GM19099 (cell line): ENCODE results near the gene PFN2.

Source experiments
- POLR2A ChIP-seq: IDR thresholded peaks from 3 replicates; pipeline ENCODE4 v1.6.1; 2011; ENCODE audit warnings: low read depth; ENCODE audit not compliant: insufficient read length; ENCODE audit errors: extremely low read depth

Gene PFN2

DNA sequence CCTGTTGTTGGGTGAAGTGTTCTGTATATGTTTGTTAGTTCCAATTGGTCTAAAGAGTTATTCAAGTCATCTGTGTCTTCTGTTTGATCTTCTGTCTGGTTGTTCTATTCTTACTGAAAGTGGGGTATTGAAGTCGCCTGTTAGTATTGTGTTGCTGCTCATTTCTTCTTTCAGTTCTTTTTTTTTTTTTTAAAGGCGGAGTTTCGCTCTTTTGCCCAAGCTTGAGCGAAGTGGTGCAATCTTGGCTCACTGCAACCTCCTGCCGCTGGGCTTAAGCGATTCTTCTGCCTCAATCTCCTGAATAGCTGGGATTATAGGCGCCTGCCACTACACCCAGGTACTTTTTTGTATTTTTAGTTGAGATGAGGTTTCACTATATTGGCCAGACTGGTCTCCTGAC is 23.5 kb downstream of the PFN2 start:
- no peak for TF ChIP-seq POLR2A

DNA sequence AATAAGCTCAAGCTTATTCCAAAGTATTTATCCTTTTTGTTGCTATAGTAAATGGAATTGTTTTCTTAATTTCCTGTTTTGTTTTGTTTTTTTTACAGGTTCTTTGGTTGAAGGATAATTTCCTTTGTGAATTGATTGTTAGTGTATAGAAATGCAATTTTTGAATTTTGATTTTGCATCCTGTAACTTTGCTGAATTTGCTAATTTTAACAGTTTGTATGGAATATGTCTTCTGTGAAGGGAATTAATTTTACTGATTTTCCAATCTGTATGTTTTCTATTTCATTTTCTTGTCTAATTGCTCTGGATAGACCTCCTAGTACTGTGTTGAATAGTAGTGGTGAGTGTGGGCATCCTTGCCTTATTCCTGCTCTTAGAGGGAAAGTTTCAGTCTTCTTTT is 28.3 kb downstream of the PFN2 start:
- no peak for TF ChIP-seq POLR2A

DNA sequence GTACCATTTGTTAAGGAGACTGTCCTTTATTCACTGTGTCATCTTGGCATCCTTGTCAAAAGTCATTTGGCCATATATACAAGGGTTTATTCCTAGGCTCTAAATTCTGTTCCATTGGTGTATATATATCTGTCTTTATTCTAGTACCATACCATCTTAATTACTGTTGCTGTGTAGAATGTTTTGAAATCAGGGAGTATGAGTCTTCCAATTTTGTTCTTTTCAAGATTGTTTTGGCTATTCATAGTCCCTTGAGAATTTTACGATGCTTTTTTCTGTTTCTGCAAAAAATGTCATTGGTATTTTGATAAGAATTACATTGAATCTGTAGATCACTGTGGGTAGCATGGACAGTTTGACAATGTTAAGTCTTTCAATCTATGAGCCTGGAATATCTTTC is 28.7 kb downstream of the PFN2 start:
- no peak for TF ChIP-seq POLR2A

DNA sequence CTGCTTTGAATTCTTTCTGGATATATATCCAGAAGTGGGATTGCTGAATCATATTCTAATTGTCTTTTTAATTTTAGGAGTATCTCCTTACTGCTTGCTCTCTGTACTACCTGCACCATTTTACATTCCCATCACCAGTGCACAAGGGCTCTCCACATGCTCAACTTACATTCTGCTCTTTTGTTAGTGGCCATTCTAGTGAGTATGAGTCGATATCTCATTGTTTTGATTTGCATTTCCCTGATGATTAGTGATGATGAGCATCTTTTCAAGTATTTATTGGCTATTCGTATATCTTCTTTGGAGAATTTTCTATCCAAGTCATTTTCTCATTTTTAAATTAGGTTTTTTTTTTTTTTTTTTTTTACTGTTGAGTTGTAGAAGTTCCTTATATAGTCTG is 29.5 kb downstream of the PFN2 start:
- TF ChIP-seq POLR2A: no peak

DNA sequence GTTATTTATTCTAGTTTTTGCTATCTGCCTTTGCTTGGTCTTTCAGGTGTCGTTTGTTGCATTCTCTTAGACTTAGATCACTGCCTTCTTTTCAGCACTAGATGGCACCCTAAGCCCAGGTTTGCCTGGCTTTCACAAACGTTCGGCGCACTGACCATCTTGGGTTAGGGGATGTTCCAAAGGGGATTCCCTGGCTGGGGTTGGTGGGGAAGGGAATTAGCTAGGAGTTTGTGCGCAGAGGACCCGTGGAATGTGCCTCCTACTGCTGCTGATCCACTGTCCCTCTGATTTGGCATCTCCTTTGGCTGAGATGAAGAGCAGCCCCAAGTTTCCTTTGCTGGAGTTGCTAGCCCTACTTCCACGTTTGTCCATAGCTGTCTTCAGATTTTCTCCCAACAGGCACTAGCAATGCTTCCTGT is 33.9 kb downstream of the PFN2 start:
- no peak for TF ChIP-seq POLR2A

DNA sequence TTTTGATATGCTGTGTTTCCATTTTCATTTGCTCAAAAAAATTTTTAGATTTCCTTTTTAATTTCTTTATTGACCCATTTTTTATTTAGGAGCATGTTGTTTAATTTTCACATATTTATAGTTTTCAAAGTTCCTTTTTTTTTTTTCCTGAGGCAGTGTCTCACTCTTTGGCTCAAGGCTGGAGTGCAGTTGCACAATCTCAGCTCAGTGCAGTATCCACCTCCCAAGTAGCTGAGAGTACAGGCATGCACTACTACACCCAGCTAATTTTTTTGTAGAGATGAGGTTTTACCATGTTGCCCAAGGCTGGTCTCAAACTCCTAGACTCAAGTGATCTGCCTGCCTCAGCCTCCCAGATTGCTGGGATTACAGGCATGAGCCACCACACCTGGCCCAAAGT is 36.2 kb downstream of the PFN2 start:
- no peak for TF ChIP-seq POLR2A

DNA sequence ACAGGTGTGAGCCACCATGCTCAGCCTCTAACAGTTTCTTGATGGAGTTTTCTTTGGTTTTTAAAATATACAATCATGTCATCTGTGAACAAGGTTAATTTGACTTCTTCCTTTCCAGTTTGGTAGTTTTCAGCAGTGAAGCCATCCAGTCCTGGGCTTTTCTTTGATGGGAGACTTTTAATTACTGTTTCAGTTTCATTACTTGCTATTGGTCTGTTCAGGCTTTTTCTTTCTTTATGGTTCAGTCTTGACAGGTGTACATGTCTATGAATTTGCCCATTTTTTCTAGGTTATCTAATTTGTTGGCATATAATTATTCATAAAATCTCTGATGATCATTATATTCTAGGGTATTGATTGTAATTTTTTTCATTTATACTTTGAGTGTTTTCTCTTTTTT is 36.8 kb downstream of the PFN2 start:
- no peak for TF ChIP-seq POLR2A

DNA sequence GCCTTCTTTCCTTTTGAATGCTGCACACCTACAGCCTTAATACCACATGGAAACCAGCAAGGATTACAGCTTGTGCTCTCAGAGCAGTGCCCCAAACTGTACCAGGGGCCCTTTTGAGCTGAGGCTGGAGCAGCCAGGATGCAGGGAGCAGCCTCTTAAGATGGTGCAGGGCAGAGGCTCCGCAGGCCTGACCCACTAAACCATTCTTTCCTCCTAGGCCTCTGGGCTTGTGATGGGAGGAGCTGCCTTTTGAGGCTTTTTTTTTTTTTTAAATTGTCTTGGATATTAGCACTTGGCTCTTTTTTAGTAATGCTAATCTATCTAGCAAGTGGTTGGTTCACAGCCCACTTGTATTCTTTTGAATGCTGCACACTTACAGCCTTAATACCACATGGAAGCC is 37.7 kb downstream of the PFN2 start:
- no peak for TF ChIP-seq POLR2A

DNA sequence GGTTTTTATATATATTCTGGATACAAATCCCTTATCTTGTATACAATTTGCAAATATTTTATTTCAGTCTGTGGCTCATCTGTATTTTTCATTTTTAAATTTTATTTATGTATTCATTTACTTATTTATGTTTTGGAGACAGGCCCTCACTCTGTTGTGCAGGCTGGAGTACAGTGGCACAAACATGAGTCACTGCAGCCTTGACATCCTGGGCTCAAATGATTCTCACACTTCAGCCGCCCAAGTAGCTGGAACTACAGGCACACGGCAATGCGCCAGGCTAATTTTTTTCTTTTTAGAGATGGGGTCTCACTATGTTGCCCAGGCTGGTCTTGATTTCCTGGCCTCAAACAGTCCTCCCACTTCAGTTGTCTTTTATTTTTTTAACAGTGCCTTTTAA is 50.6 kb downstream of the PFN2 start:
- no peak for TF ChIP-seq POLR2A

DNA sequence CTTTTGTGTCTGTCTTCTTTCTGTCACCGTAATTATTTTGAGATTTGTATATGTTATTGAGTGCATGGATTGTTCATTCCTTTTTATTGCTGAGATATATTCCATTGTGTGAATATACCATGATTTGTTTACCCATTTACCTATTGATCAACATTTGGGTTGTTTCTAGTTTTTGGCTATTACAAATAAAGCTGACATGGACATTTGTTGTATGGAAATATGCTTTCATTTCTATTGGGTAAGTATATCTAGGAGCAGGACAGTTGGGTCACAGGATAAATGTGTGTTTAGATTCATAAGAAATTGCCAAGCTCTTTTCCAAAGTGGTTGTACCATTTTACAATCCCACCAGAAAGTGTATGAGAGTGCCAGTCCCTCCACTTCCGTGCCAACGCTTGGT is 51.2 kb downstream of the PFN2 start:
- no peak for TF ChIP-seq POLR2A

DNA sequence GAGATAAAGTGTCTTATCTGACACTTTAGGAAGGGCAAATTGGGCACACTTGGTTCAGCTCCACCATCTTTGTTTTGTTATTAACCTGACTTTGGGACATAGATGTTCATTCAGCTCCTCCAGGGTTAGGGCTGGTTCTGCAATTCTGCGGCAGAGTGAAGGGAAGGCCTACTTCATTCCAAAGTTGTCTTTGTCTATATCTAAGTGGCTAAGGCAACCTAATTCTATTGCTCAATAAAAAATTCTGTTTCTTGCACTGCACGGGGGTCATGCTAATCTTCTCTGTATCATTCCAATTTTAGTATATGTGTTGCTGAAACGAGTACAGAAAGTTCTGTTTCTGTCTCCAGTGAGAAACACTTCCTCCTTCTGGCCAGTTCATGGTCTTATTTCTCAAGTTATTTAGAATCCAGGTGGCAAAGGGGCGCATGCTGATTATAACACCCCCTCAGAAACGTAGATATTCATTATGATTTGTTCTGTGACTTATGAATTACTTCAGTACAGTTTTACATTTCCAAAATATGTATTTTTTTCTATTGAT is 53.5 kb downstream of the PFN2 start:
- TF ChIP-seq POLR2A: no peak
